ENCODE data around the gene KANK2. TPM values are rescaled to one million over a fixed set of nuclear protein-coding genes. Genes with fewer than 3 reads are reported as not detected.
"Not testable (repeated sequence)": the region's sequence is repeated elsewhere in the genome, so short reads cannot be mapped to it uniquely, and the experiment has no call there.

The KANK2 gene
- total RNA-seq, 6 donors from 2014 or later, result 144 to 295 (median 240) TPM

DNA sequence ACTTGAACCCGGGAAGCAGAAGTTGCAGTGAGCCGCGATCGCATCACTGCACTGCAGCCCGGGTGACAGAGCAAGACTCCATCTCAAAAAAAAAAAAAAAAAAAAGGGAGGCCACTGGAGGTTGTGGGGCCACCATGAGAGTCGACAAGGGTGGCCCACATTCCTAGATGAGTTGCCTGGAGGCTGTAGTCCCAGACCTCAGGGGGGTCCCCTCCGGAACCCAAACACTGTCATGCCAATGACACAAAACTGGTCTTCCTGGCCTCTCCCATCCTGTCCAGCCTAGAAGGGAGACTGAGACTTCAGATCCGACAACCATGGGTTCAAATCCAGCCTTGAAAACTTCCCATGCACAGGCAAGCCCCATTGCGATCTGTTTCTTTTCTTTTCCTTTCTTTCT, 56.4 kb downstream of the KANK2 start:
- no peak overlapping the region for H3K4me3 ChIP-seq
- no peaks in the 10 kb centered on the region for H3K36me3 ChIP-seq
- H3K27ac ChIP-seq, result peak overlapping the region in 2 of 4 donors; percentile 84 to 86
- DNase-seq, result no peak
- no peaks in the 10 kb centered on the region for H3K9me3 ChIP-seq
- no peak for TF ChIP-seq EP300 (IDR thresholded peaks at IDR 0.05)
- TF ChIP-seq, protein P1, sequence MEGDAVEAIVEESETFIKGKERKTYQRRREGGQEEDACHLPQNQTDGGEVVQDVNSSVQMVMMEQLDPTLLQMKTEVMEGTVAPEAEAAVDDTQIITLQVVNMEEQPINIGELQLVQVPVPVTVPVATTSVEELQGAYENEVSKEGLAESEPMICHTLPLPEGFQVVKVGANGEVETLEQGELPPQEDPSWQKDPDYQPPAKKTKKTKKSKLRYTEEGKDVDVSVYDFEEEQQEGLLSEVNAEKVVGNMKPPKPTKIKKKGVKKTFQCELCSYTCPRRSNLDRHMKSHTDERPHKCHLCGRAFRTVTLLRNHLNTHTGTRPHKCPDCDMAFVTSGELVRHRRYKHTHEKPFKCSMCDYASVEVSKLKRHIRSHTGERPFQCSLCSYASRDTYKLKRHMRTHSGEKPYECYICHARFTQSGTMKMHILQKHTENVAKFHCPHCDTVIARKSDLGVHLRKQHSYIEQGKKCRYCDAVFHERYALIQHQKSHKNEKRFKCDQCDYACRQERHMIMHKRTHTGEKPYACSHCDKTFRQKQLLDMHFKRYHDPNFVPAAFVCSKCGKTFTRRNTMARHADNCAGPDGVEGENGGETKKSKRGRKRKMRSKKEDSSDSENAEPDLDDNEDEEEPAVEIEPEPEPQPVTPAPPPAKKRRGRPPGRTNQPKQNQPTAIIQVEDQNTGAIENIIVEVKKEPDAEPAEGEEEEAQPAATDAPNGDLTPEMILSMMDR (IDR thresholded peaks at IDR 0.05), result no peak
- TF ChIP-seq POLR2AphosphoS5 (IDR thresholded peaks at IDR 0.05), result no peak
- no peaks in the 10 kb centered on the region for H3K27me3 ChIP-seq
- H3K4me1 ChIP-seq, result peaks cover 68 to 83% (median 78%) of the 10 kb centered on the region in 4 donors
- WGBS, 2 donors, result 85 to 91% methylated on average over 9 of the region's 9 CpGs
- no peak for ATAC-seq (ENCODE audit: low FRiP score in 2 of 2)

GRCh38 chr19:11140023-11140538, 57.3 kb downstream of the KANK2 start:
- WGBS, 2 donors, result 78 to 80% methylated on average over 9 to 10 of the region's 10 CpGs
- H3K27ac ChIP-seq, result peak overlapping the region; percentile 82 to 92 (median 85)
- H3K4me3 ChIP-seq; H3K9me3 ChIP-seq; ATAC-seq (ENCODE audit: low FRiP score in 2 of 2); H3K36me3 ChIP-seq; H3K27me3 ChIP-seq: not testable (repeated sequence)
- peak in 1 of 2 donors; percentile 50 for DNase-seq
- peaks cover 68 to 83% (median 77%) of the 10 kb centered on the region in 4 donors for H3K4me1 ChIP-seq

- WGBS, 2 donors, result 17 to 100% methylated on average over 1 to 13 of the region's 13 CpGs
- Histone ChIP-seq H3K36me3 (peaks cover 0 to under 1% (median 0%) of the 10 kb centered on the region in 4 donors), H3K4me3 (peak overlapping the region in 2 of 4 donors; percentile 41 to 43), H3K27me3 (no peaks in the 10 kb centered on the region), H3K4me1 (peaks cover 60 to 73% (median 64%) of the 10 kb centered on the region in 4 donors), H3K27ac (peak overlapping the region; percentile 82 to 92 (median 85)), H3K9me3 (no peaks in the 10 kb centered on the region)
- DNase-seq (peak; percentile 82 to 86), ATAC-seq (ENCODE audit: low FRiP score in 2 of 2) (peak; percentile 58 to 87)
- TF ChIP-seq, protein P1 (IDR thresholded peaks at IDR 0.05), result peak in 1 of 6 experiments; percentile 3
- TF ChIP-seq POLR2AphosphoS5 (IDR thresholded peaks at IDR 0.05), result peak; percentile 47 to 63
- peak in 1 of 4 donors; percentile 25 for TF ChIP-seq POLR2A (IDR thresholded peaks at IDR 0.05)
- TF ChIP-seq EP300 (IDR thresholded peaks at IDR 0.05), result peak in 1 of 4 donors; percentile 1
These were observed 58.6 kb downstream of the KANK2 start for GRCh38 chr19:11138601-11139300.

GRCh38 chr19:11137542-11138384, 59.6 kb downstream of the KANK2 start:
- peak in 1 of 2 donors; percentile 79 for DNase-seq
- WGBS, 2 donors, result 3 to 5% methylated on average over 18 to 28 of the region's 28 CpGs

More at GRCh38 chr19:11137542-11138384, 59.6 kb downstream of the KANK2 start:
- H3K4me3 ChIP-seq, result peak overlapping the region in 3 of 4 donors; percentile 23 to 43 (median 41)
- ATAC-seq (ENCODE audit: low FRiP score in 2 of 2), result peak; percentile 72 to 78
- no peaks in the 10 kb centered on the region for H3K27me3 ChIP-seq
- H3K27ac ChIP-seq, result peak overlapping the region; percentile 82 to 92 (median 85)
- peaks cover 51 to 63% (median 54%) of the 10 kb centered on the region in 4 donors for H3K4me1 ChIP-seq
- peaks cover 5 to 10% (median 7%) of the 10 kb centered on the region in 4 donors for H3K36me3 ChIP-seq
- H3K9me3 ChIP-seq, result no peaks in the 10 kb centered on the region
- TF ChIP-seq EP300 (IDR thresholded peaks at IDR 0.05) (peak in 1 of 4 donors; percentile 49), POLR2AphosphoS5 (IDR thresholded peaks at IDR 0.05) (peak; percentile 62 to 74), POLR2A (IDR thresholded peaks at IDR 0.05) (no peak)
- TF ChIP-seq, protein P1 (IDR thresholded peaks at IDR 0.05), result peak; percentile 72 to 90 (median 86)

Measured in upper lobe of left lung (tissue), 6 donors.